Hepatocyte (in vitro differentiated cells): ENCODE measurements around the gene SLC28A3. TPM values are rescaled to one million over a fixed set of nuclear protein-coding genes. Genes with fewer than 3 reads are reported as not detected.
A peak's percentile ranks its signal among the peaks of the same experiment; 100 is the strongest.
"Not testable (repeated sequence)": the region's sequence is repeated elsewhere in the genome, so short reads cannot be mapped to it uniquely, and the experiment has no call there.

Experiments
- DNase-seq: peaks from one replicate; pipeline ENCODE4 v3.0.0-alpha.2; 2016; ENCODE audit warnings: low spot score
- H2AFZ ChIP-seq: fragments of 200-600 bp; sonication (generic); 2 replicates; pipeline ENCODE4 v1.6.0; 2016; ENCODE audit warnings: antibody characterized with exemption, mild to moderate bottlenecking
- H3K27ac ChIP-seq: fragments of 200-600 bp; sonication (generic); 2 replicates; pipeline ENCODE4 v1.5.1; 2016; ENCODE audit warnings: mild to moderate bottlenecking
- H3K27me3 ChIP-seq: fragments of 200-600 bp; sonication (generic); 2 replicates; pipeline ENCODE4 v1.6.1; 2016
- H3K36me3 ChIP-seq: fragments of 200-600 bp; sonication (generic); replicated peaks from 2 replicates; pipeline ENCODE4 v1.5.1; 2016; ENCODE audit warnings: low read depth; ENCODE audit not compliant: insufficient read depth
- H3K4me1 ChIP-seq: fragments of 200-600 bp; sonication (generic); 2 replicates; pipeline ENCODE4 v1.5.1; 2016; ENCODE audit warnings: mild to moderate bottlenecking, moderate library complexity; ENCODE audit not compliant: insufficient read depth
- H3K4me2 ChIP-seq: fragments of 200-600 bp; sonication (generic); 2 replicates; pipeline ENCODE4 v1.6.0; 2016
- H3K4me3 ChIP-seq: fragments of 200-600 bp; sonication (generic); 2 replicates; pipeline ENCODE4 v1.5.1; 2016; ENCODE audit warnings: mild to moderate bottlenecking
- H3K79me2 ChIP-seq: fragments of 200-600 bp; sonication (generic); 2 replicates; pipeline ENCODE4 v1.6.0; 2017; ENCODE audit warnings: mild to moderate bottlenecking
- H3K9me2 ChIP-seq: fragments of 200-600 bp; sonication (generic); replicated peaks from 2 replicates; pipeline ENCODE4 v1.6.0; 2017; ENCODE audit warnings: mild to moderate bottlenecking; ENCODE audit not compliant: insufficient read depth
- H3K9me3 ChIP-seq: fragments of 200-600 bp; sonication (generic); 2 replicates; pipeline ENCODE4 v1.5.1; 2016; ENCODE audit warnings: low read depth, mild to moderate bottlenecking
- H4K20me1 ChIP-seq: fragments of 200-600 bp; sonication (generic); 2 replicates; pipeline ENCODE4 v1.6.0; 2016; ENCODE audit warnings: mild to moderate bottlenecking; ENCODE audit not compliant: insufficient read depth, poor library complexity, severe bottlenecking
- EZH2 ChIP-seq: fragments of 200-600 bp; sonication (generic); IDR thresholded peaks from 2 replicates; pipeline ENCODE4 v1.6.1; 2016; ENCODE audit warnings: antibody characterized with exemption, mild to moderate bottlenecking, borderline replicate concordance
- EZH2phosphoT487 ChIP-seq: fragments of 200-600 bp; sonication (generic); IDR thresholded peaks from one replicate; pipeline ENCODE4 v1.6.1; 2018; ENCODE audit warnings: antibody characterized with exemption, mild to moderate bottlenecking, low read depth, moderate library complexity; ENCODE audit not compliant: unreplicated experiment, severe bottlenecking
- WGBS: methylation state at CpG from one replicate; pipeline ENCODE4 v1.1.6; 2016; ENCODE audit warnings: low lambda C conversion rate; ENCODE audit errors: missing lambda C conversion rate; 5-methylcytosine and 5-hydroxymethylcytosine counted together
- polyA plus RNA-seq: library from polyadenylated mRNA; unstranded; fragments of >200 nt; fragmentation: Nextera tagmentation; extraction: Ambion mirVana; gene quantifications from 2 replicates; pipeline ENCODE4 v1.2.1, GENCODE V29; 2016
- total RNA-seq: library from RNA; depleted of rRNA; stranded (reverse); fragments of >200 nt; gene quantifications from 2 replicates; pipeline ENCODE4 v1.2.3, GENCODE V29; 2014
- TF ChIP-seq, protein P1 (sequence below): fragments of 200-600 bp; sonication (generic); IDR thresholded peaks from 2 replicates; pipeline ENCODE4 v1.5.1; 2016; ENCODE audit warnings: antibody characterized with exemption, mild to moderate bottlenecking; ENCODE audit not compliant: poor library complexity

The SLC28A3 gene
- total and polyA plus RNA-seq, 2 experiments from 2014 or later, result 0.98 to 1.7 TPM

- Histone ChIP-seq H3K4me3 (no peak overlapping the region), H3K79me2 (no peaks in the 10 kb centered on the region), H3K27me3 (no peaks in the 10 kb centered on the region), H2AFZ (no peak overlapping the region), H3K36me3 (no peaks in the 10 kb centered on the region), H4K20me1 (no peaks in the 10 kb centered on the region), H3K27ac (peak overlapping the region; percentile 92), H3K9me3 (no peaks in the 10 kb centered on the region), H3K4me2 (no peak overlapping the region), H3K4me1 (peaks cover 7% of the 10 kb centered on the region), H3K9me2 (no peaks in the 10 kb centered on the region)
- no peak for DNase-seq
- TF ChIP-seq EZH2 (no peak), EZH2phosphoT487 (no peak)
- TF ChIP-seq, protein P1, sequence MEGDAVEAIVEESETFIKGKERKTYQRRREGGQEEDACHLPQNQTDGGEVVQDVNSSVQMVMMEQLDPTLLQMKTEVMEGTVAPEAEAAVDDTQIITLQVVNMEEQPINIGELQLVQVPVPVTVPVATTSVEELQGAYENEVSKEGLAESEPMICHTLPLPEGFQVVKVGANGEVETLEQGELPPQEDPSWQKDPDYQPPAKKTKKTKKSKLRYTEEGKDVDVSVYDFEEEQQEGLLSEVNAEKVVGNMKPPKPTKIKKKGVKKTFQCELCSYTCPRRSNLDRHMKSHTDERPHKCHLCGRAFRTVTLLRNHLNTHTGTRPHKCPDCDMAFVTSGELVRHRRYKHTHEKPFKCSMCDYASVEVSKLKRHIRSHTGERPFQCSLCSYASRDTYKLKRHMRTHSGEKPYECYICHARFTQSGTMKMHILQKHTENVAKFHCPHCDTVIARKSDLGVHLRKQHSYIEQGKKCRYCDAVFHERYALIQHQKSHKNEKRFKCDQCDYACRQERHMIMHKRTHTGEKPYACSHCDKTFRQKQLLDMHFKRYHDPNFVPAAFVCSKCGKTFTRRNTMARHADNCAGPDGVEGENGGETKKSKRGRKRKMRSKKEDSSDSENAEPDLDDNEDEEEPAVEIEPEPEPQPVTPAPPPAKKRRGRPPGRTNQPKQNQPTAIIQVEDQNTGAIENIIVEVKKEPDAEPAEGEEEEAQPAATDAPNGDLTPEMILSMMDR, result no peak
- 93% methylated on average over 1 of the region's 1 CpG for WGBS
These were observed 26.1 kb upstream of the SLC28A3 start for GRCh38 chr9:84366683-84367082.

DNA sequence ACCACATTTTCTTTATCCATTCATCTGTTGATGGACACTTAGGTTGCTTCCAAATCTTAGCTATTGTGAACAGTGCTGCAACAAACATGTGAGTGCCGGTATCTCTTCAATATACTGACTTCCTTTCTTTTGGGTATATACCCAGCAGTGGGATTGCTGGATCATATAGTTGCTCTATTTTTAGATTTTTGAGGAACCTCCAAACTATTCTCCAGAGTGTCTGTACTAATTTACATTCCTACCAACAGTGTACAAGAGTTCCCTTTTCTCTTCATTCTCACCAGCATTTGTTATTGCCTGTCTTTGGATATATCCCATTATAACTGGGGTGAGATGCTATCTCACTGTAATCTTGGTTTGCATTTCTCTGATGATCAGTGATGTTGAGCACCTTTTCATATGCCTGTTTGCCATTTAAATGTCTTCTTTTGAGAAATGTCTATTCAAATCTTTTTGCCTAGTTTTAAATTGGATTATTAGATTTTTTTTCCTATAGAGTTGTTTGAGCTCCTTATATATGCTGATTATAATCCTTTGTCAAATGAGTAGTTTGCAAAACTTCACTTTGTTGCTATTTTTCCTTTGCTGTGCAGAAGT, 24.4 kb upstream of the SLC28A3 start:
- DNase-seq, H3K27ac ChIP-seq, H3K27me3 ChIP-seq, H4K20me1 ChIP-seq, H3K9me2 ChIP-seq, H3K79me2 ChIP-seq, H2AFZ ChIP-seq, H3K36me3 ChIP-seq, H3K9me3 ChIP-seq, H3K4me1 ChIP-seq, H3K4me2 ChIP-seq, H3K4me3 ChIP-seq: not testable (repeated sequence)
- WGBS, result 95% methylated on average over 1 of the region's 1 CpG

- Histone ChIP-seq H3K9me2 (no peaks in the 10 kb centered on the region), H3K27me3 (no peaks in the 10 kb centered on the region), H3K4me3 (no peak overlapping the region), H2AFZ (no peak overlapping the region), H4K20me1 (no peaks in the 10 kb centered on the region), H3K36me3 (no peaks in the 10 kb centered on the region), H3K4me2 (no peak overlapping the region), H3K9me3 (no peaks in the 10 kb centered on the region), H3K4me1 (no peaks in the 10 kb centered on the region), H3K27ac (no peak overlapping the region), H3K79me2 (no peaks in the 10 kb centered on the region)
- no peak for DNase-seq
- WGBS, result 93% methylated on average over 6 of the region's 6 CpGs
- no peak for TF ChIP-seq EZH2phosphoT487
- TF ChIP-seq EZH2, result no peak
- TF ChIP-seq, protein P1, result no peak
These were observed 21.1 kb upstream of the SLC28A3 start for GRCh38 chr9:84361645-84362044.

DNA sequence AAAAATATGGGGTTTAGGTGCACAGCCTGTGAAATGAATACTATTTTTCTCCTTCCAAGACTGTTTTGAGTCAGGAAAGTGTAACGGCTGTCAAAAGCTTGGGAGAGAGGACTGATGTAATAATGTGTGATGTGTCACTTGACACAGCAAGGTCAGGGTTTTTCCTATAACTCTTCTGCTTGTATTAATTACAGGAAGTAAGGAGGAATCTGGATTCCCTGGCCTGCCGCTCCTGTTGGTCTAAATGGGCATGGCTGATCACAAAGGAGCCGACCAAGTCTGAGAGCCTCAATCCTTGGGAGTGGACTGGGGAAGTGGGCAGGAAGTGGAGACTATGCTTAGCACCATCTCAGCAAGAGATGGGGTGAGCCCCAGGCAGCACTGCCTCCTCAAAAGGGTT, 16.7 kb upstream of the SLC28A3 start:
- Histone ChIP-seq H4K20me1 (no peaks in the 10 kb centered on the region), H3K4me1 (no peaks in the 10 kb centered on the region), H3K9me3 (no peaks in the 10 kb centered on the region), H3K4me3 (no peak overlapping the region), H3K27ac (no peak overlapping the region), H3K4me2 (no peak overlapping the region), H2AFZ (no peak overlapping the region), H3K9me2 (no peaks in the 10 kb centered on the region), H3K27me3 (no peaks in the 10 kb centered on the region), H3K79me2 (no peaks in the 10 kb centered on the region), H3K36me3 (no peaks in the 10 kb centered on the region)
- DNase-seq, result no peak
- WGBS, result 82% methylated on average over 3 of the region's 3 CpGs
- no peak for TF ChIP-seq EZH2phosphoT487
- TF ChIP-seq, protein P1, result no peak
